Activated T-cell treated with anti-CD3 and anti-CD28 coated beads, Interleukin-2, amount 50 U/mL, for 4 hours (primary cell): Measurements from ENCODE around the gene STX8. TPM values are rescaled to one million over a fixed set of nuclear protein-coding genes. Genes with fewer than 3 reads are reported as not detected.

Experiments used
- ATAC-seq, 2 donors: fragments of 200-7000 bp; cut with Tn5 transposase; one replicate each; pipeline ENCODE4 v1.10.0; 2021
- DNase-seq: peaks from one replicate; pipeline ENCODE4 v3.0.0-alpha.2; 2020
- H3K27me3 Mint-ChIP-seq: one replicate; pipeline ENCODE4 v1.8.0; 2021; ENCODE audit warnings: low read depth, mixed read lengths
- H3K36me3 Mint-ChIP-seq: one replicate; pipeline ENCODE4 v1.8.0; 2022; ENCODE audit warnings: mixed read lengths; ENCODE audit not compliant: insufficient read depth
- H3K4me1 Mint-ChIP-seq: one replicate; pipeline ENCODE4 v1.8.0; 2021; ENCODE audit warnings: low read depth, mixed read lengths
- H3K4me3 Mint-ChIP-seq: one replicate; pipeline ENCODE4 v1.8.0; 2021; ENCODE audit warnings: mild to moderate bottlenecking, moderate library complexity, mixed read lengths
- H3K9me3 Mint-ChIP-seq: one replicate; pipeline ENCODE4 v1.8.0; 2021; ENCODE audit warnings: mixed read lengths
- total RNA-seq, 3 donors: library from RNA; stranded (reverse); gene quantifications; one replicate each; pipeline ENCODE4 v1.2.1, GENCODE V29; 2021

Gene STX8
- total RNA-seq, 3 donors from 2014 or later, result 37.5 to 40.7 (median 38.3) TPM

GRCh38 chr17:9432134-9432885 lies 143.3 kb downstream of the STX8 start:
- Mint-ChIP-seq H3K4me1 (peaks cover 23% of the 10 kb centered on the region), H3K27me3 (no peaks in the 10 kb centered on the region), H3K4me3 (no peak overlapping the region), H3K9me3 (no peaks in the 10 kb centered on the region), H3K36me3 (peaks cover 11% of the 10 kb centered on the region)
- DNase-seq (no peak), ATAC-seq (no peak)

GRCh38 chr17:9431620-9432019 lies 144.0 kb downstream of the STX8 start:
- no peaks in the 10 kb centered on the region for H3K27me3 Mint-ChIP-seq
- H3K9me3 Mint-ChIP-seq, result no peaks in the 10 kb centered on the region
- no peak overlapping the region for H3K4me3 Mint-ChIP-seq
- peaks cover 23% of the 10 kb centered on the region for H3K4me1 Mint-ChIP-seq
- H3K36me3 Mint-ChIP-seq, result peaks cover 12% of the 10 kb centered on the region
- ATAC-seq, result no peak
- no peak for DNase-seq

GRCh38 chr17:9427465-9428315 lies 147.9 kb downstream of the STX8 start:
- DNase-seq (no peak), ATAC-seq (no peak)
- no peaks in the 10 kb centered on the region for H3K27me3 Mint-ChIP-seq
- H3K9me3 Mint-ChIP-seq, result no peaks in the 10 kb centered on the region
- peaks cover 4% of the 10 kb centered on the region for H3K4me1 Mint-ChIP-seq
- no peak overlapping the region for H3K4me3 Mint-ChIP-seq
- H3K36me3 Mint-ChIP-seq, result peaks cover 10% of the 10 kb centered on the region

- no peak for ATAC-seq
- Mint-ChIP-seq H3K9me3 (no peaks in the 10 kb centered on the region), H3K27me3 (no peaks in the 10 kb centered on the region), H3K4me3 (no peak overlapping the region), H3K4me1 (no peaks in the 10 kb centered on the region), H3K36me3 (peaks cover 22% of the 10 kb centered on the region)
- DNase-seq, result no peak
These were observed 151.5 kb downstream of the STX8 start for GRCh38 chr17:9424071-9424640.

- ATAC-seq (no peak), DNase-seq (no peak)
- no peak overlapping the region for H3K4me3 Mint-ChIP-seq
- H3K27me3 Mint-ChIP-seq, result no peaks in the 10 kb centered on the region
- H3K4me1 Mint-ChIP-seq, result no peaks in the 10 kb centered on the region
- H3K36me3 Mint-ChIP-seq, result peaks cover 27% of the 10 kb centered on the region
- no peaks in the 10 kb centered on the region for H3K9me3 Mint-ChIP-seq
These were observed 154.1 kb downstream of the STX8 start for GRCh38 chr17:9421525-9421924.

- Mint-ChIP-seq H3K4me1 (peaks cover 3% of the 10 kb centered on the region), H3K4me3 (no peak overlapping the region), H3K36me3 (peaks cover 29% of the 10 kb centered on the region), H3K27me3 (no peaks in the 10 kb centered on the region), H3K9me3 (no peaks in the 10 kb centered on the region)
- DNase-seq (no peak), ATAC-seq (no peak)
These were observed 155.6 kb downstream of the STX8 start for GRCh38 chr17:9419932-9420453.

GRCh38 chr17:9414471-9414870 lies 161.1 kb downstream of the STX8 start:
- ATAC-seq (no peak), DNase-seq (no peak)
- Mint-ChIP-seq H3K36me3 (peaks cover 8% of the 10 kb centered on the region), H3K4me1 (peaks cover 3% of the 10 kb centered on the region), H3K27me3 (no peaks in the 10 kb centered on the region), H3K4me3 (no peak overlapping the region), H3K9me3 (no peaks in the 10 kb centered on the region)

- no peak for ATAC-seq
- Mint-ChIP-seq H3K9me3 (no peaks in the 10 kb centered on the region), H3K4me1 (peaks cover 3% of the 10 kb centered on the region), H3K27me3 (no peaks in the 10 kb centered on the region), H3K4me3 (no peak overlapping the region), H3K36me3 (peaks cover 3% of the 10 kb centered on the region)
- no peak for DNase-seq
These were observed 164.9 kb downstream of the STX8 start for GRCh38 chr17:9410737-9411136.

GRCh38 chr17:9410301-9410700 lies 165.3 kb downstream of the STX8 start:
- no peaks in the 10 kb centered on the region for H3K9me3 Mint-ChIP-seq
- peaks cover 3% of the 10 kb centered on the region for H3K36me3 Mint-ChIP-seq
- H3K4me1 Mint-ChIP-seq, result peaks cover 3% of the 10 kb centered on the region
- H3K27me3 Mint-ChIP-seq, result no peaks in the 10 kb centered on the region
- ATAC-seq (no peak), DNase-seq (no peak)
- no peak overlapping the region for H3K4me3 Mint-ChIP-seq

- H3K9me3 Mint-ChIP-seq, result no peaks in the 10 kb centered on the region
- no peak overlapping the region for H3K4me3 Mint-ChIP-seq
- no peaks in the 10 kb centered on the region for H3K4me1 Mint-ChIP-seq
- DNase-seq (no peak), ATAC-seq (no peak)
- no peaks in the 10 kb centered on the region for H3K36me3 Mint-ChIP-seq
- no peaks in the 10 kb centered on the region for H3K27me3 Mint-ChIP-seq
These were observed 165.7 kb downstream of the STX8 start for GRCh38 chr17:9409878-9410277.

- no peak overlapping the region for H3K4me3 Mint-ChIP-seq
- ATAC-seq (no peak), DNase-seq (no peak)
- H3K27me3 Mint-ChIP-seq, result no peaks in the 10 kb centered on the region
- no peaks in the 10 kb centered on the region for H3K9me3 Mint-ChIP-seq
- no peaks in the 10 kb centered on the region for H3K36me3 Mint-ChIP-seq
- H3K4me1 Mint-ChIP-seq, result no peaks in the 10 kb centered on the region
These were observed 166.5 kb downstream of the STX8 start for GRCh38 chr17:9408868-9409829.

- no peak for DNase-seq
- H3K4me3 Mint-ChIP-seq, result no peak overlapping the region
- H3K27me3 Mint-ChIP-seq, result no peaks in the 10 kb centered on the region
- H3K9me3 Mint-ChIP-seq, result no peaks in the 10 kb centered on the region
- H3K4me1 Mint-ChIP-seq, result no peaks in the 10 kb centered on the region
- no peaks in the 10 kb centered on the region for H3K36me3 Mint-ChIP-seq
- ATAC-seq, result no peak
These were observed 167.2 kb downstream of the STX8 start for GRCh38 chr17:9408381-9408780.

- no peaks in the 10 kb centered on the region for H3K27me3 Mint-ChIP-seq
- no peak for DNase-seq
- H3K4me1 Mint-ChIP-seq, result no peaks in the 10 kb centered on the region
- H3K4me3 Mint-ChIP-seq, result no peak overlapping the region
- H3K36me3 Mint-ChIP-seq, result no peaks in the 10 kb centered on the region
- no peak for ATAC-seq
- no peaks in the 10 kb centered on the region for H3K9me3 Mint-ChIP-seq
These were observed 169.5 kb downstream of the STX8 start for GRCh38 chr17:9406046-9406606.
